Esophagus squamous epithelium (tissue), 5 donors: ENCODE data around the gene FOXP1. TPM values are rescaled to one million over a fixed set of nuclear protein-coding genes. Genes with fewer than 3 reads are reported as not detected.

Source experiments
- DNase-seq: peaks from one replicate; lab custom pipeline; 2025; lab: John Stamatoyannopoulos, UW
- H3K27ac ChIP-seq, 4 donors: fragments of 200-600 bp; sonication (generic); one replicate each; pipeline ENCODE4 v1.5.1; 2016 to 2019; ENCODE audit warnings: mild to moderate bottlenecking in 1 of 4
- H3K27me3 ChIP-seq, 4 donors: fragments of 200-600 bp; sonication (generic); 1 replicate in 3 of 4; 2 replicates in 1 of 4; pipeline versions ENCODE4 v1.5.1 to v1.6.0; 2017 to 2021; ENCODE audit warnings: antibody characterized with exemption in 1 of 4
- H3K36me3 ChIP-seq, 3 donors: fragments of 200-600 bp; sonication (generic); one replicate each; pipeline ENCODE4 v1.5.1; 2016 to 2019
- H3K4me1 ChIP-seq, 3 donors: fragments of 200-600 bp; sonication (generic); one replicate each; pipeline ENCODE4 v1.5.1; 2017 to 2019
- H3K4me3 ChIP-seq, 4 donors: fragments of 200-600 bp; sonication (generic); 1 replicate in 3 of 4; 2 replicates in 1 of 4; pipeline ENCODE4 v1.5.1; 2016 to 2019; ENCODE audit warnings: mild to moderate bottlenecking in 2 of 4, moderate library complexity in 1 of 4
- H3K9me3 ChIP-seq, 3 donors: fragments of 200-600 bp; sonication (generic); one replicate each; pipeline ENCODE4 v1.5.1; 2016 to 2019
- POLR2A ChIP-seq, 4 donors: fragments of 450-650 bp; IDR thresholded peaks; one replicate each; pipeline ENCODE4 v1.6.1; 2017; ENCODE audit warnings: antibody characterized with exemption in 4 of 4, mild to moderate bottlenecking in 4 of 4, moderate library complexity in 3 of 4
- WGBS, 2 donors: methylation state at CpG; one replicate each; pipeline ENCODE4 v1.1.5; 2018; 5-methylcytosine and 5-hydroxymethylcytosine counted together
- intact Hi-C: fragments of 100-400 bp; cut with DNase I; formaldehyde crosslinking; loops from one replicate; pipeline ENCODE4 v1.15.0; 2022
- total RNA-seq, 4 donors: library from RNA; depleted of rRNA; stranded (reverse); fragments of >200 nt; gene quantifications; one replicate each; pipeline ENCODE4 v1.1.0, GENCODE V29; 2016
- TF ChIP-seq, protein P1 (sequence below), 6 experiments: fragments of 450-650 bp in 4 of 6; fragments of 200-600 bp in 2 of 6; sonication (generic) in 2 of 6; IDR thresholded peaks; one replicate each; pipeline ENCODE4 v1.5.1; 2016 to 2019; ENCODE audit warnings: antibody characterized with exemption in 6 of 6, mild to moderate bottlenecking in 4 of 6, moderate library complexity in 4 of 6
- donor health status: DM: yes; HTN: yes; CAD: no.

FOXP1 gene
- total RNA-seq, 4 donors from 2014 or later = 49.1 to 124 (median 61.1) TPM

- Histone ChIP-seq H3K9me3 (no peaks in the 10 kb centered on the region), H3K27ac (no peak overlapping the region), H3K4me3 (no peak overlapping the region), H3K27me3 (no peaks in the 10 kb centered on the region), H3K36me3 (no peaks in the 10 kb centered on the region), H3K4me1 (no peaks in the 10 kb centered on the region)
- TF ChIP-seq, protein P1, sequence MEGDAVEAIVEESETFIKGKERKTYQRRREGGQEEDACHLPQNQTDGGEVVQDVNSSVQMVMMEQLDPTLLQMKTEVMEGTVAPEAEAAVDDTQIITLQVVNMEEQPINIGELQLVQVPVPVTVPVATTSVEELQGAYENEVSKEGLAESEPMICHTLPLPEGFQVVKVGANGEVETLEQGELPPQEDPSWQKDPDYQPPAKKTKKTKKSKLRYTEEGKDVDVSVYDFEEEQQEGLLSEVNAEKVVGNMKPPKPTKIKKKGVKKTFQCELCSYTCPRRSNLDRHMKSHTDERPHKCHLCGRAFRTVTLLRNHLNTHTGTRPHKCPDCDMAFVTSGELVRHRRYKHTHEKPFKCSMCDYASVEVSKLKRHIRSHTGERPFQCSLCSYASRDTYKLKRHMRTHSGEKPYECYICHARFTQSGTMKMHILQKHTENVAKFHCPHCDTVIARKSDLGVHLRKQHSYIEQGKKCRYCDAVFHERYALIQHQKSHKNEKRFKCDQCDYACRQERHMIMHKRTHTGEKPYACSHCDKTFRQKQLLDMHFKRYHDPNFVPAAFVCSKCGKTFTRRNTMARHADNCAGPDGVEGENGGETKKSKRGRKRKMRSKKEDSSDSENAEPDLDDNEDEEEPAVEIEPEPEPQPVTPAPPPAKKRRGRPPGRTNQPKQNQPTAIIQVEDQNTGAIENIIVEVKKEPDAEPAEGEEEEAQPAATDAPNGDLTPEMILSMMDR (IDR thresholded peaks at IDR 0.05) = no peak
- TF ChIP-seq POLR2A (IDR thresholded peaks at IDR 0.05) = no peak
- intact Hi-C loops = no loop called here
- DNase-seq = no peak
- WGBS, 2 donors = 85 to 86% methylated on average over 8 of the region's 8 CpGs
Measured at GRCh38 chr3:71217640-71218222, 365.8 kb downstream of the FOXP1 start.

GRCh38 chr3:71215351-71215750 is 368.2 kb downstream of the FOXP1 start:
- Histone ChIP-seq H3K36me3 (no peaks in the 10 kb centered on the region), H3K4me3 (no peak overlapping the region), H3K27me3 (no peaks in the 10 kb centered on the region), H3K4me1 (peaks cover 0 to 12% (median 0%) of the 10 kb centered on the region in 3 donors), H3K27ac (no peak overlapping the region), H3K9me3 (no peaks in the 10 kb centered on the region)
- intact Hi-C loops = no loop called here
- no peak for TF ChIP-seq POLR2A (IDR thresholded peaks at IDR 0.05)
- TF ChIP-seq, protein P1 (IDR thresholded peaks at IDR 0.05) = no peak
- 83 to 87% methylated on average over 1 of the region's 1 CpG for WGBS, 2 donors
- DNase-seq = no peak

DNA sequence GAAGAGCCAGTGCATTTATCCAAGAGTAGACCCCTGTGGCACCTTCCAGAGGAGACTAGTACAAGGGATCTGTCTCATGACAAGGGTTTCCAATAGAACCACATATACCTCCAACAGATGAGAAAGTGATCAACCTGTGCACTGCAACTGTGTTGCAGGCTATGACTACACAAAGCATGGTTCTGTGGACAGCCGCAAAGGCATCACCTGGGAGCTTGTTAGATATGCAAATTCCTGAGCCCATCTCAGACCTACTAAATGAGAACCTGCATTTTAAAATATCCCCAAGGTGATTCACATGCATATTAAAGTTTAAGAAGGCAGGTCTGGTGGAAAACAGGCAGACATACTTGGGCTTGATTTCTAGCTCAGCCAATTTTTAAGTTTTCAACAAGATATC is 368.7 kb downstream of the FOXP1 start:
- H3K27me3 ChIP-seq = no peaks in the 10 kb centered on the region
- 100% methylated on average over 1 of the region's 1 CpG for WGBS, 2 donors
- intact Hi-C loops = no loop called here
- H3K4me1 ChIP-seq = peaks cover 0 to 18% (median 4%) of the 10 kb centered on the region in 3 donors
- H3K9me3 ChIP-seq = no peaks in the 10 kb centered on the region
- H3K27ac ChIP-seq = no peak overlapping the region
- no peak overlapping the region for H3K4me3 ChIP-seq
- TF ChIP-seq, protein P1 (IDR thresholded peaks at IDR 0.05) = no peak
- no peak for TF ChIP-seq POLR2A (IDR thresholded peaks at IDR 0.05)
- no peaks in the 10 kb centered on the region for H3K36me3 ChIP-seq
- DNase-seq = no peak

DNA sequence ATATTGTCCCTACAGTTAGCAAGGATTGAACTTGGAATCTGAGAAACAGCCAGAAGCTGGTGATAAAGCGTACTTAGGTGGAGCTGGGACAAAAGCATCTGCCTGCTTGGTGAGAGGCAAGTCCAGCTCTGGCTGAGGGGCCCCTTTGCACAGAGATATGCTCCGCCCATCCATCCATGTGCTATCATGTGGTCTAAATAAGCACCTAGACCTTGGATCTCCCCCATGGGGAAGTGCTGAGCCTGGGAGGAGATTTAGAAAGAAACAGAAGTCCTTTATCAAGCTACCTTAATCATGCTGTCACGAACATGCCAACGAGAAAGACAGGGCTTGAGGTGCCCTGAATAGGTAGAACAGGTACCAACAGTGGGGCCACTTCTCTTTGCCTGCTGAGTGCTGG is 369.5 kb downstream of the FOXP1 start:
- H3K27ac ChIP-seq = no peak overlapping the region
- no peaks in the 10 kb centered on the region for H3K36me3 ChIP-seq
- H3K4me3 ChIP-seq = no peak overlapping the region
- intact Hi-C loops = no loop called here
- peaks cover 0 to 25% (median 5%) of the 10 kb centered on the region in 3 donors for H3K4me1 ChIP-seq
- H3K27me3 ChIP-seq = no peaks in the 10 kb centered on the region
- no peaks in the 10 kb centered on the region for H3K9me3 ChIP-seq
- no peak for TF ChIP-seq POLR2A (IDR thresholded peaks at IDR 0.05)
- TF ChIP-seq, protein P1 (IDR thresholded peaks at IDR 0.05) = no peak
- WGBS, 2 donors = 78 to 100% methylated on average over 3 to 4 of the region's 4 CpGs
- DNase-seq = no peak

DNA sequence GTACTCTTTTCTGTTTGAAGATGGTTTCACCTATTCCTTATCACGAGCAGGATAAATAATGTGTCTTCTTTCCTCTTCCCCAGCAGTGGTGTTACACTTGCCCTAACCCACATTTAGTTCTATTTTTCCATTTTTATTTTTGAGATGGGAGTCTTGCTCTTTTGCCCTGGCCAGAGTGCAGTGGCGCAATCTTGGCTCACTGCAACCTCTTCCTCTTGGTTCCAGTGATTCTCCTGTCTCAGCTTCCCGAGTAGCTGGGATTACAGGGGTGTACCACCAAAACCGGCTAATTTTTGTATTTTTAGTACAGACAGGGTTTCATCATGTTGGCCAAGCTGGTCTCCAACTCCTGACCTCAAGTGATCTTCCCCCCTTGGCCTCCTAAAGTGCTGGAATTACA is 372.4 kb downstream of the FOXP1 start:
- H3K4me3 ChIP-seq = no peak overlapping the region
- H3K36me3 ChIP-seq = no peaks in the 10 kb centered on the region
- WGBS, 2 donors = 69% methylated on average over 4 of the region's 4 CpGs
- no peaks in the 10 kb centered on the region for H3K9me3 ChIP-seq
- H3K27ac ChIP-seq = peak overlapping the region; percentile 57 to 85 (median 84)
- DNase-seq = no peak
- intact Hi-C loops = no loop called here
- peaks cover 0 to 31% (median 10%) of the 10 kb centered on the region in 3 donors for H3K4me1 ChIP-seq
- no peaks in the 10 kb centered on the region for H3K27me3 ChIP-seq
- no peak for TF ChIP-seq POLR2A (IDR thresholded peaks at IDR 0.05)
- TF ChIP-seq, protein P1 (IDR thresholded peaks at IDR 0.05) = no peak
